A673 (cell line): ENCODE results near the gene SPAG9. TPM values are rescaled to one million over a fixed set of nuclear protein-coding genes. Genes with fewer than 3 reads are reported as not detected.

Experiments
- Bru-seq: library from RNA; stranded (reverse); fragments of 400-500 nt; gene quantifications from one replicate; lab custom pipeline; 2021; lab: Mats Ljungman, UMichigan
- BruChase-seq, 2 experiments: library from RNA; stranded (reverse); fragments of 400-500 nt; gene quantifications; one replicate each; lab custom pipeline; 2021; lab: Mats Ljungman, UMichigan
- BruUV-seq: library from RNA; stranded (reverse); fragments of 400-500 nt; replicated peaks from 2 replicates; lab custom pipeline; 2021; lab: Mats Ljungman, UMichigan
- CTCF ChIA-PET: fragments of 300-600 bp; sonication (Branson Sonifier 250); formaldehyde crosslinking; loops from one replicate; lab custom pipeline; 2022; ENCODE audit warnings: antibody characterized with exemption; lab: Charles Lee
- POLR2A ChIA-PET: fragments of 300-600 bp; sonication (Branson Sonifier 250); formaldehyde crosslinking; loops from one replicate; lab custom pipeline; 2022; ENCODE audit warnings: antibody characterized with exemption; ENCODE audit not compliant: low non-redundant PET; lab: Charles Lee
- DNase-seq: peaks from one replicate; pipeline ENCODE4 v3.0.0-alpha.2; 2015; ENCODE audit warnings: low spot score
- H3K27ac ChIP-seq: fragments of 200-600 bp; sonication (generic); 2 replicates; pipeline ENCODE4 v1.5.1; 2016; ENCODE audit warnings: mixed run types, low read depth, mild to moderate bottlenecking, mixed read lengths, antibody characterized with exemption, low read length; ENCODE audit not compliant: poor library complexity, severe bottlenecking
- H3K27me3 ChIP-seq: fragments of 200-600 bp; sonication (generic); replicated peaks from 2 replicates; pipeline ENCODE4 v1.6.1; 2017; ENCODE audit warnings: mixed run types, low read depth, mild to moderate bottlenecking, mixed read lengths, antibody characterized with exemption, low read length; ENCODE audit not compliant: insufficient read depth, poor library complexity
- H3K36me3 ChIP-seq: fragments of 200-600 bp; sonication (generic); 2 replicates; pipeline ENCODE4 v1.6.1; 2016; ENCODE audit warnings: mixed run types, mild to moderate bottlenecking, mixed read lengths, antibody characterized with exemption, low read length; ENCODE audit not compliant: insufficient read depth, poor library complexity, severe bottlenecking
- H3K4me1 ChIP-seq: fragments of 200-600 bp; sonication (generic); 2 replicates; pipeline ENCODE4 v1.6.1; 2017; ENCODE audit warnings: mixed run types, mild to moderate bottlenecking, mixed read lengths, antibody characterized with exemption, low read length; ENCODE audit not compliant: insufficient read depth, poor library complexity, severe bottlenecking
- H3K4me3 ChIP-seq: fragments of 200-600 bp; sonication (generic); 2 replicates; pipeline ENCODE4 v1.5.1; 2016; ENCODE audit warnings: low read depth, mixed run types, mild to moderate bottlenecking, mixed read lengths, low read length; ENCODE audit not compliant: poor library complexity, severe bottlenecking
- H3K9me3 ChIP-seq: fragments of 200-600 bp; sonication (generic); 2 replicates; pipeline ENCODE4 v1.6.1; 2016; ENCODE audit warnings: mixed run types, low read depth, mild to moderate bottlenecking, mixed read lengths, antibody characterized with exemption, low read length; ENCODE audit not compliant: poor library complexity, severe bottlenecking
- EZH2 ChIP-seq: fragments of 200-600 bp; sonication (generic); IDR thresholded peaks from 2 replicates; pipeline ENCODE4 v1.6.1; 2017; ENCODE audit warnings: borderline replicate concordance, low read depth, mild to moderate bottlenecking, mixed read lengths, antibody characterized with exemption, low read length; ENCODE audit not compliant: poor library complexity, severe bottlenecking
- intact Hi-C: fragments of 100-400 bp; cut with micrococcal nuclease; formaldehyde crosslinking; loops from one replicate; pipeline ENCODE4 v1.10.0; 2022; ENCODE audit not compliant: unreplicated experiment
- long read RNA-seq: library from polyadenylated mRNA; stranded (forward); transcript quantifications from one replicate; pipeline ENCODE4 v2.0.0, GENCODE V29; 2022
- total RNA-seq: library from RNA; stranded (reverse); gene quantifications from 2 replicates; pipeline ENCODE4 v1.2.3, GENCODE V29; 2021
- TF ChIP-seq, protein P1 (sequence below): fragments of 300-800, 200-600 bp; sonication (generic); conservative IDR thresholded peaks from 2 replicates; pipeline ENCODE4 v1.5.1; 2017; ENCODE audit warnings: low read depth, mild to moderate bottlenecking, antibody characterized with exemption, low read length, moderate library complexity, mixed read lengths

Gene SPAG9
- total RNA-seq (82.0 and 84.9 TPM in 2 replicates), Bru-seq, nascent RNA (percentile 83 among the genes with signal in this experiment), BruChase-seq, experiment 1, labeled RNA remaining after a 2-hour chase (percentile 80 among the genes with signal in this experiment), BruChase-seq, experiment 2, labeled RNA remaining after a 6-hour chase (percentile 87 among the genes with signal in this experiment)
- long read RNA-seq, full-length matches to known transcripts = 15 of 36 reads
- long read RNA-seq, partial matches to known transcripts = 4 of 36 reads
- long read RNA-seq, other reads (novel, unspliced or antisense) = 17 of 36 reads

DNA sequence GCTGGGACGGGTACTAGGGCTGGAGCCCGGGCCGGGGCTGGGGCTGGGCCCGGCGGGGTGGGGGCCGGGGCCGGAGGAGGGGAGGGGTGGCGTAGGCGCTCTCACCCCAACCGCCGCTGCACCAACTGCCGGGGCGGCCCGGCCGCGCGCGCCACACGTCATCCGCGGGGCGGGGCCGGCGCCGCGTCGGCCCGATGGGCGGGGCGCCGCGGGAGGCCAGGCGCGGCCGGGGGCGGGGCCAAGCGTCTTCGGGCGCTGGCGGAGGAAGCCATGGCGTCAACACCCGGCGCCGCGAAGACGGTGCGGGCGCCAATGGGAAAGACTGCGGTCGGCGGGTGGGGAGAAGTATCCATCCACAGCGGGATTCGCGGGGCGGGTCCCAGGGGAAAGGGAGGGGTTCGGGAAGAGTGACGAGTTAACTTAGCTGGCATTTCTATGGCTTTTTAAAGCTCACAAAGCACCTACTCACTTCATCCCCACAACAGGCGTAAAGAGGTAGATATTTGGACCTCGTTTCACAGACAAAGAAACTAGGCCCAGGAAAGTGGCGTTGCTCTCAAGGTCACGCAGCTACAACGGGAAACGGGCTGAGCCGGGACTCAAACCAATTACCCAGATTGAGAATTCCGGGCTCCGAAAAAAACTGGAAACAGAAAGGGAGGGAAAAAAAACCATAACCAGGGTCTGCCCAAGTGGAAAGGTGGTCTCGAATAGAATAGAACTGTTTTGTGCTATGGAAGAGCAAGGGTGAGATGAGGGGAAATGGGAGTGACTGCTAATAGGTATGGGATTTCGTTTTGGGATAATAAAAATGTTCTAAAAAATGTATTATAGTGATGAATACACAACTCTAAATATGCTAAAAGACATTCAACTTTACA is at the start of gene SPAG9:
Gene SPAG9, minus strand, starts transcription at position 130 of the 881 bp plus-strand sequence. CDS start 212 bp downstream, outside the sequence.
- H3K27me3 ChIP-seq = no peaks in the 10 kb centered on the region
- H3K4me3 ChIP-seq = peak within 1 kb of the TSS; percentile 100
- peak within 1 kb of the TSS; percentile 94 for H3K27ac ChIP-seq
- intact Hi-C loops = no loop called here
- H3K4me1 ChIP-seq = peaks cover 19% of the 10 kb centered on the region
- peak; percentile 99 for DNase-seq
- POLR2A ChIA-PET = interaction anchor here (0.5 to 0.9 kb wide), 5 partner anchors 25 to 635 kb away, joined by 3 to 7 read pairs (median 3); no protein-coding TSS in a partner anchor
- TF ChIP-seq, protein P1, sequence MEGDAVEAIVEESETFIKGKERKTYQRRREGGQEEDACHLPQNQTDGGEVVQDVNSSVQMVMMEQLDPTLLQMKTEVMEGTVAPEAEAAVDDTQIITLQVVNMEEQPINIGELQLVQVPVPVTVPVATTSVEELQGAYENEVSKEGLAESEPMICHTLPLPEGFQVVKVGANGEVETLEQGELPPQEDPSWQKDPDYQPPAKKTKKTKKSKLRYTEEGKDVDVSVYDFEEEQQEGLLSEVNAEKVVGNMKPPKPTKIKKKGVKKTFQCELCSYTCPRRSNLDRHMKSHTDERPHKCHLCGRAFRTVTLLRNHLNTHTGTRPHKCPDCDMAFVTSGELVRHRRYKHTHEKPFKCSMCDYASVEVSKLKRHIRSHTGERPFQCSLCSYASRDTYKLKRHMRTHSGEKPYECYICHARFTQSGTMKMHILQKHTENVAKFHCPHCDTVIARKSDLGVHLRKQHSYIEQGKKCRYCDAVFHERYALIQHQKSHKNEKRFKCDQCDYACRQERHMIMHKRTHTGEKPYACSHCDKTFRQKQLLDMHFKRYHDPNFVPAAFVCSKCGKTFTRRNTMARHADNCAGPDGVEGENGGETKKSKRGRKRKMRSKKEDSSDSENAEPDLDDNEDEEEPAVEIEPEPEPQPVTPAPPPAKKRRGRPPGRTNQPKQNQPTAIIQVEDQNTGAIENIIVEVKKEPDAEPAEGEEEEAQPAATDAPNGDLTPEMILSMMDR = no peak
- TF ChIP-seq EZH2 = no peak
- TSS peak; percentile 92 for BruUV-seq
- H3K9me3 ChIP-seq = no peaks in the 10 kb centered on the region
- H3K36me3 ChIP-seq = no peaks in the 10 kb centered on the region
- CTCF ChIA-PET = interaction anchor here (0.6 to 1.7 kb wide), 4 partner anchors 32 to 147 kb away, joined by 3 to 16 read pairs (median 6); partner anchors contain the start of gene NME1

DNA sequence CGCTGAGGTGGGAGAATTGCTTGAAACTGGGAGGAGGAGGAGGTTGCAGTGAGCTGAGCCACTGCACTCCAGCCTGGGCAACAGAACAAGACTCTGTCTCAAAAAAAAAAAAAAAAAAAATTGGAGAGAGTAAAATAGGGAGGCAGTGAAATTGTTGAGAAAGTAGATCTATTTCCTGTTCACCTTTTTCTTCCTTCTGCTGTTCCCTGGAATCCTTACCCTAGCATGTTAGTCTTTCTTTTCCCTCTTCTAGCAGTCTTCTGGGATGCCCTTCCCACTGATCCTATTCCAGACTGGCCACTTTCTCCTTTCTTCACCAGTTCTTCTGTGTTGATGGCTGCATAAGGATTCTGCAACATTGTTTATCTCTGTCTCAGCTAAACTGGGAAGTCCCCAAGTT is 48.7 kb upstream of the SPAG9 start:
- Histone ChIP-seq H3K4me3 (no peak overlapping the region), H3K9me3 (no peaks in the 10 kb centered on the region), H3K27me3 (no peaks in the 10 kb centered on the region), H3K36me3 (peaks cover 45% of the 10 kb centered on the region), H3K27ac (no peak overlapping the region), H3K4me1 (peaks cover 17% of the 10 kb centered on the region)
- intact Hi-C loops = loop anchor here (5.0 kb wide), 1 partner anchor 302 kb away; the partner anchor contains the start of gene TOB1
- POLR2A ChIA-PET = no interaction called here
- CTCF ChIA-PET = no interaction called here
- TF ChIP-seq, protein P1 = no peak
- TF ChIP-seq EZH2 = no peak
- BruUV-seq = no TSS peak
- DNase-seq = no peak
